Liver (tissue), 9 donors: ENCODE measurements around the gene ITGB7. TPM values are rescaled to one million over a fixed set of nuclear protein-coding genes. Genes with fewer than 3 reads are reported as not detected.
"Not testable (repeated sequence)": the region's sequence is repeated elsewhere in the genome, so short reads cannot be mapped to it uniquely, and the experiment has no call there.

Experiments used
- DNase-seq: peaks from one replicate; pipeline ENCODE4 v3.0.0-alpha.2; 2017; ENCODE audit warnings: low spot score
- H3K27ac ChIP-seq, 2 donors: one replicate each; pipeline ENCODE4 v1.7.0; 2013; ENCODE audit warnings: inconsistent platforms in 2 of 2, low read length in 2 of 2, control low read depth in 1 of 2, low read depth in 1 of 2, mild to moderate bottlenecking in 1 of 2
- H3K27me3 ChIP-seq, 4 donors: one replicate each; pipeline versions ENCODE4 v1.6.1 to v1.7.0; 2013; ENCODE audit warnings: low read length in 3 of 4, inconsistent platforms in 1 of 4, mild to moderate bottlenecking in 1 of 4, moderate library complexity in 1 of 4; ENCODE audit not compliant: control insufficient read depth in 4 of 4, insufficient read depth in 4 of 4
- H3K36me3 ChIP-seq, 4 donors: one replicate each; pipeline versions ENCODE4 v1.6.1 to v1.7.0; 2013; ENCODE audit warnings: low read length in 3 of 4, mild to moderate bottlenecking in 3 of 4, low read depth in 1 of 4, moderate library complexity in 1 of 4; ENCODE audit not compliant: control insufficient read depth in 4 of 4, insufficient read depth in 3 of 4
- H3K4me1 ChIP-seq, 4 donors: one replicate each; pipeline versions ENCODE4 v1.6.1 to v1.7.0; 2013; ENCODE audit warnings: low read length in 3 of 4, mild to moderate bottlenecking in 3 of 4, moderate library complexity in 1 of 4; ENCODE audit not compliant: control insufficient read depth in 4 of 4, insufficient read depth in 4 of 4
- H3K4me3 ChIP-seq, 3 donors: one replicate each; pipeline versions ENCODE4 v1.6.1 to v1.7.0; 2013; ENCODE audit warnings: low read length in 3 of 3, control low read depth in 1 of 3, low read depth in 1 of 3, mild to moderate bottlenecking in 1 of 3
- H3K9ac ChIP-seq, 2 donors: one replicate each; pipeline ENCODE4 v1.7.0; 2013; ENCODE audit warnings: low read length in 2 of 2, mild to moderate bottlenecking in 2 of 2, moderate library complexity in 2 of 2, control low read depth in 1 of 2, low read depth in 1 of 2
- H3K9me3 ChIP-seq, 4 donors: one replicate each; pipeline versions ENCODE4 v1.6.1 to v1.7.0; 2013; ENCODE audit warnings: low read length in 3 of 4; ENCODE audit not compliant: control insufficient read depth in 4 of 4
- ATF3 ChIP-seq: IDR thresholded peaks from 2 replicates; pipeline ENCODE4 v1.6.1; 2016; ENCODE audit warnings: antibody characterized with exemption
- EGR1 ChIP-seq, 2 donors: IDR thresholded peaks; 2 replicates each; pipeline ENCODE4 v1.6.1; 2016 to 2018; ENCODE audit warnings: antibody characterized with exemption in 2 of 2, low read depth in 2 of 2
- HNF4A ChIP-seq, 2 donors: conservative IDR thresholded peaks; 2 replicates each; pipeline ENCODE4 v1.6.1; 2016; ENCODE audit warnings: antibody characterized with exemption in 2 of 2, mild to moderate bottlenecking in 2 of 2
- HNF4G ChIP-seq: IDR thresholded peaks from 2 replicates; pipeline ENCODE4 v1.6.1; 2016; ENCODE audit warnings: antibody characterized with exemption
- JUND ChIP-seq, 2 donors: IDR thresholded peaks; 2 replicates each; pipeline ENCODE4 v1.6.1; 2016; ENCODE audit warnings: antibody characterized with exemption in 2 of 2
- MAX ChIP-seq: IDR thresholded peaks from 2 replicates; pipeline ENCODE4 v1.6.1; 2016; ENCODE audit warnings: antibody characterized with exemption
- NR2F2 ChIP-seq: IDR thresholded peaks from 2 replicates; pipeline ENCODE4 v1.6.1; 2016; ENCODE audit warnings: antibody characterized with exemption
- RAD21 ChIP-seq, 2 donors: IDR thresholded peaks; 2 replicates each; pipeline ENCODE4 v1.6.1; 2016; ENCODE audit warnings: antibody characterized with exemption in 2 of 2, mild to moderate bottlenecking in 2 of 2
- REST ChIP-seq: IDR thresholded peaks from 2 replicates; pipeline ENCODE4 v1.6.1; 2016; ENCODE audit warnings: antibody characterized with exemption, mild to moderate bottlenecking
- RXRA ChIP-seq, 2 donors: IDR thresholded peaks; 2 replicates each; pipeline ENCODE4 v1.6.1; 2017 to 2018; ENCODE audit warnings: antibody characterized with exemption in 2 of 2, mild to moderate bottlenecking in 1 of 2
- SP1 ChIP-seq: IDR thresholded peaks from 2 replicates; pipeline ENCODE4 v1.6.1; 2018; ENCODE audit warnings: antibody characterized with exemption, mild to moderate bottlenecking
- TAF1 ChIP-seq: conservative IDR thresholded peaks from 2 replicates; pipeline ENCODE4 v1.6.1; 2016; ENCODE audit warnings: antibody characterized with exemption, mild to moderate bottlenecking
- YY1 ChIP-seq: IDR thresholded peaks from 2 replicates; pipeline ENCODE4 v1.6.1; 2016; ENCODE audit warnings: antibody characterized with exemption, mild to moderate bottlenecking
- WGBS: extraction: QIAGEN DNeasy Blood & Tissue Kit; methylation state at CpG from one replicate; pipeline ENCODE4 v1.1.7; 2013; 5-methylcytosine and 5-hydroxymethylcytosine counted together
- polyA plus RNA-seq, 2 donors: library from polyadenylated mRNA; stranded (reverse) in 1 of 2; unstranded in 1 of 2; fragments of 200-250 nt in 1 of 2; fragments of >200 nt in 1 of 2; fragmentation: Nextera tagmentation in 1 of 2; extraction: Ambion mirVana in 1 of 2; gene quantifications; one replicate each; pipeline versions ENCODE4 v1.2.1 to v1.2.3, GENCODE V29; 2013 to 2015
- total RNA-seq, 2 donors: library from RNA; depleted of rRNA; stranded (reverse); fragments of >200 nt; gene quantifications; one replicate each; pipeline ENCODE4 v1.2.3, GENCODE V29; 2014
- TF ChIP-seq, protein P1 (sequence below): IDR thresholded peaks from 2 replicates; pipeline ENCODE4 v1.6.1; 2016; ENCODE audit warnings: antibody characterized with exemption
- donor health status: healthy.
- donor health status: healthy.
- donor health status: healthy.
- donor health status: healthy.
- donor health status: healthy.

ITGB7 gene
- total and polyA plus RNA-seq, 4 donors, result 1.7 to 2.4 (median 2.1) TPM

- Histone ChIP-seq H3K27me3 (no peaks in the 10 kb centered on the region), H3K9me3 (no peaks in the 10 kb centered on the region), H3K4me1 (peaks cover 17 to 45% (median 35%) of the 10 kb centered on the region in 4 donors), H3K36me3 (peaks cover 0 to 9% (median 0%) of the 10 kb centered on the region in 4 donors), H3K4me3 (no peak overlapping the region), H3K27ac (no peak overlapping the region), H3K9ac (no peak overlapping the region)
- DNase-seq, result no peak
- TF ChIP-seq HNF4A (conservative IDR thresholded peaks at IDR 0.05) (no peak), EGR1 (IDR thresholded peaks at IDR 0.05; ENCODE audit: low read depth in 2 of 2) (no peak), MAX (no peak), SP1 (no peak), ATF3 (no peak), JUND (IDR thresholded peaks at IDR 0.05) (no peak), TAF1 (no peak)
Measured at GRCh38 chr12:53166837-53167236, 40.2 kb downstream of the ITGB7 start.

- H3K27ac ChIP-seq, H3K4me3 ChIP-seq, DNase-seq, H3K9me3 ChIP-seq, H3K27me3 ChIP-seq, H3K9ac ChIP-seq, H3K36me3 ChIP-seq: not testable (repeated sequence)
- H3K4me1 ChIP-seq, result peaks cover 12 to 63% (median 53%) of the 10 kb centered on the region in 4 donors
- WGBS, result 96% methylated on average over 2 of the region's 2 CpGs
Measured at GRCh38 chr12:53163008-53163407, 44.0 kb downstream of the ITGB7 start.

DNA sequence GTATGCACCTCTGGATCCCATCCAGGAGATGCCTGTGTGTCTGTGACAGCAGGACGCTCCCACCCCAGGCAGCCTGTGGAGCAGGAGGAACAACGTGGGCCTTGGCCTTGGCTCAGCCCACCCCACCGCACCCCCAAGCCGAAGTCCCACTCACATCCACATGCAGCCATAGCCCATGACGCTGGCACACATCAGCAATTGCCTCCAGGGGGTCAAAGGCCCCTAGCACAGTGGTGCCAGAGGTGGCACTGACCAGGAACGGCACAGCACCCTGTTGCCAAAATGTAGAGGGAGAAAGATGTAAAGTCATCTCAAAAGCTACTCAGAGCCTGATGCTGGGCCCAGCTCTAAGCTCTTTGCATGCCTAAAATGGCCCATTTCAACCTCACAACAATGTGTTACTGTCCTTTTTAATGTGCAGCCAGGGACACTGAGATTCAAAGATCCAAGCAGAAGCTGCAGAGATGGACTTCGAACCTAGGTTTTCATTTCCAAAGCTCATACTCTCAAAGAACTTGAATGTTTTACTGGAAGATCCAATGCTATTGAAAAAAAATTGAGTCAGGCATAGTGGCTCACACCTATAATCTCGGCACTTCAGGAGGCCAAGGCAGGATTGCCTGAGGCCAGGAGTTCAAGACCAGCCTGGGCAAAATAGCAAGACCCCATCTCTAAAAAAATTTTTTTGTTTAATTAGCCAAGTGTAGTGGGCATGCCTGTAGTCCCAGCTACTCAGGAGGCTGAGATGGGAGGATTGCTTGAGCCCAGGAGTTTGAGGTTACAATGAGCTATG, 45.7 kb downstream of the ITGB7 start:
- no peak for DNase-seq
- H3K36me3 ChIP-seq, result peaks cover 0 to 3% (median 1%) of the 10 kb centered on the region in 4 donors

DNA sequence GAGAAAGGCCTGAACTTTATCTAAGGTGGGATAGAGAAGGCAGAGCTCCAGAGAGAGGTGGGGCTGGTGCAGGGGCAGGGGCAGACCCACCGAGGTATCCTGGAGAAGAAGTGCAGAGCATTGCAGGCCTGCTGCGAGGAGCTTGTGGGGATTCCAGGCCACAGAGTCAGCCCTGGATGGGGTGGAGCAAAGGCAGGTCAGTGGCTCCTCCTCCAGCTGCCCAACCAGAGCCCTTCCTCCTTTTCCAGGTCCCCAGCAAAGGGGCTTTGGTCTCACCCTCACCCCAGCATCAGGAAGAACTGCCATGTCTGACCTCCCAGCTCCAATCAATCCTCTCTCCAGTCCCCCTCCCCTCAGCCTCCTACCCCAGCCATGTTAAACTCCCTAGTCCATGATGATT, 46.4 kb downstream of the ITGB7 start:
- WGBS, result 55% methylated on average over 2 of the region's 2 CpGs
- no peak for TF ChIP-seq NR2F2
- TF ChIP-seq MAX, result no peak
- TF ChIP-seq, protein P1, sequence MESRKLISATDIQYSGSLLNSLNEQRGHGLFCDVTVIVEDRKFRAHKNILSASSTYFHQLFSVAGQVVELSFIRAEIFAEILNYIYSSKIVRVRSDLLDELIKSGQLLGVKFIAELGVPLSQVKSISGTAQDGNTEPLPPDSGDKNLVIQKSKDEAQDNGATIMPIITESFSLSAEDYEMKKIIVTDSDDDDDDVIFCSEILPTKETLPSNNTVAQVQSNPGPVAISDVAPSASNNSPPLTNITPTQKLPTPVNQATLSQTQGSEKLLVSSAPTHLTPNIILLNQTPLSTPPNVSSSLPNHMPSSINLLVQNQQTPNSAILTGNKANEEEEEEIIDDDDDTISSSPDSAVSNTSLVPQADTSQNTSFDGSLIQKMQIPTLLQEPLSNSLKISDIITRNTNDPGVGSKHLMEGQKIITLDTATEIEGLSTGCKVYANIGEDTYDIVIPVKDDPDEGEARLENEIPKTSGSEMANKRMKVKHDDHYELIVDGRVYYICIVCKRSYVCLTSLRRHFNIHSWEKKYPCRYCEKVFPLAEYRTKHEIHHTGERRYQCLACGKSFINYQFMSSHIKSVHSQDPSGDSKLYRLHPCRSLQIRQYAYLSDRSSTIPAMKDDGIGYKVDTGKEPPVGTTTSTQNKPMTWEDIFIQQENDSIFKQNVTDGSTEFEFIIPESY, result no peak
- TF ChIP-seq YY1, result no peak
- TF ChIP-seq REST, result no peak
- TF ChIP-seq ATF3, result no peak
- no peak for TF ChIP-seq RAD21 (IDR thresholded peaks at IDR 0.05)

More for the DNA sequence above, 45.7 kb downstream of the ITGB7 start:
- H3K4me3 ChIP-seq, result no peak overlapping the region
- H3K9ac ChIP-seq, result no peak overlapping the region
- 43% methylated on average over 8 of the region's 8 CpGs for WGBS
- no peaks in the 10 kb centered on the region for H3K27me3 ChIP-seq
- peaks cover 12 to 53% (median 53%) of the 10 kb centered on the region in 4 donors for H3K4me1 ChIP-seq
- H3K27ac ChIP-seq, result no peak overlapping the region
- H3K9me3 ChIP-seq, result no peaks in the 10 kb centered on the region
- TF ChIP-seq HNF4G (no peak), RXRA (IDR thresholded peaks at IDR 0.05) (peak; percentile 55 to 70), MAX (no peak), HNF4A (conservative IDR thresholded peaks at IDR 0.05) (peak; percentile 58 to 72)

More for the DNA sequence above, 46.4 kb downstream of the ITGB7 start:
- Histone ChIP-seq H3K9me3 (no peaks in the 10 kb centered on the region), H3K4me3 (no peak overlapping the region), H3K27me3 (no peaks in the 10 kb centered on the region), H3K4me1 (peaks cover 12 to 53% (median 52%) of the 10 kb centered on the region in 4 donors), H3K36me3 (peaks cover 0 to 2% (median 0%) of the 10 kb centered on the region in 4 donors), H3K9ac (no peak overlapping the region), H3K27ac (no peak overlapping the region)
- DNase-seq, result no peak
